Endodermal cell (in vitro differentiated cells): ENCODE data around the gene ZNF350. TPM values are rescaled to one million over a fixed set of nuclear protein-coding genes. Genes with fewer than 3 reads are reported as not detected.

Experiments
- DNase-seq: peaks from one replicate; pipeline ENCODE4 v3.0.0-alpha.2; 2017
- H3K27ac ChIP-seq: 2 replicates; pipeline ENCODE4 v1.5.1; 2013; ENCODE audit warnings: mild to moderate bottlenecking, low read depth, low read length, moderate library complexity
- H3K27me3 ChIP-seq: 2 replicates; pipeline ENCODE4 v1.6.1; 2013; ENCODE audit warnings: mild to moderate bottlenecking, low read length, moderate library complexity; ENCODE audit not compliant: insufficient read depth, control insufficient read depth, poor library complexity, severe bottlenecking
- H3K36me3 ChIP-seq: 2 replicates; pipeline ENCODE4 v1.7.0; 2013; ENCODE audit warnings: mild to moderate bottlenecking, low read length, moderate library complexity; ENCODE audit not compliant: control insufficient read depth, insufficient read depth
- H3K4me1 ChIP-seq: one replicate; pipeline ENCODE4 v1.7.0; 2013; ENCODE audit warnings: low read length; ENCODE audit not compliant: control insufficient read depth, insufficient read depth
- H3K4me3 ChIP-seq: 2 replicates; pipeline ENCODE4 v1.5.1; 2013; ENCODE audit warnings: mild to moderate bottlenecking, low read length, moderate library complexity
- H3K9ac ChIP-seq: 2 replicates; pipeline ENCODE4 v1.6.1; 2013; ENCODE audit warnings: mild to moderate bottlenecking, low read length, moderate library complexity; ENCODE audit not compliant: poor library complexity, severe bottlenecking; ENCODE audit errors: extremely low read depth
- H3K9me3 ChIP-seq: 2 replicates; pipeline ENCODE4 v1.6.1; 2013; ENCODE audit warnings: mild to moderate bottlenecking, low read length, moderate library complexity; ENCODE audit not compliant: control insufficient read depth
- H3K27ac Mint-ChIP-seq: 2 replicates; pipeline ENCODE4 v1.8.0; 2020; ENCODE audit warnings: mixed read lengths
- H3K27me3 Mint-ChIP-seq: 2 replicates; pipeline ENCODE4 v1.8.0; 2021; ENCODE audit warnings: mild to moderate bottlenecking, mixed read lengths; ENCODE audit not compliant: insufficient read depth
- H3K36me3 Mint-ChIP-seq: 2 replicates; pipeline ENCODE4 v1.8.0; 2020; ENCODE audit warnings: low read depth, mixed read lengths
- H3K4me1 Mint-ChIP-seq: 2 replicates; pipeline ENCODE4 v1.8.0; 2020; ENCODE audit warnings: mixed read lengths
- H3K4me3 Mint-ChIP-seq: 2 replicates; pipeline ENCODE4 v1.8.0; 2020; ENCODE audit warnings: mild to moderate bottlenecking, moderate library complexity, mixed read lengths
- H3K9me3 Mint-ChIP-seq: 2 replicates; pipeline ENCODE4 v1.8.0; 2020; ENCODE audit warnings: mild to moderate bottlenecking, mixed read lengths
- CTCF ChIP-seq: fragments of 200-600 bp; sonication (generic); conservative IDR thresholded peaks from 2 replicates; pipeline ENCODE4 v1.5.0; 2021; ENCODE audit warnings: antibody characterized with exemption, mild to moderate bottlenecking
- WGBS, 2 experiments: methylation state at CpG; one replicate each; pipeline versions ENCODE4 v1.1.5 to v1.1.7; 2013; ENCODE audit warnings: missing lambda C conversion rate in 2 of 2, mixed read lengths in 1 of 2; ENCODE audit not compliant: insufficient coverage in 1 of 2, insufficient read length in 1 of 2; 5-methylcytosine and 5-hydroxymethylcytosine counted together
- long read RNA-seq, 4 experiments: library from polyadenylated mRNA in 2 of 4; library from RNA in 1 of 4; library from capped mRNA in 1 of 4; stranded (forward) in 3 of 4; unstranded in 1 of 4; transcript quantifications; one replicate each; pipeline ENCODE4 v2.0.0, GENCODE V29; 2020 to 2021; ENCODE audit warnings: inconsistent platforms in 1 of 4
- polyA plus RNA-seq, 2 experiments: library from polyadenylated mRNA; stranded (reverse); fragments of 50-300 nt; gene quantifications; one replicate each; pipeline ENCODE4 v1.2.3, GENCODE V29; 2013
- total RNA-seq, 2 donors: library from RNA; stranded (reverse); fragmentation: NEBNext Ultra II Directional in 1 of 2; extraction: Animal tissue kit (Norgen Biotek cat#: 25700) in 1 of 2; gene quantifications; 2 replicates in 1 of 2; 3 replicates in 1 of 2; pipeline ENCODE4 v1.2.1, GENCODE V29; 2021

ZNF350 gene
- 10 to 100 TPM in 1 of 2 donors, 1 to 10 TPM in 1; 8.3 to 11.2 TPM for total RNA-seq
- polyA plus RNA-seq (2013, experiment 1 of 2), result 6.5 TPM
- polyA plus RNA-seq (2013, experiment 2 of 2), result 6.4 TPM
- long read RNA-seq, experiment 1, partial matches to known transcripts, result 0 of 2 reads
- long read RNA-seq, experiment 1, other reads (novel, unspliced or antisense), result 2 of 2 reads
- long read RNA-seq, experiment 2, transcript ZNF350-201 (5 exons, 2,338 nt), result major isoform, 9 of 15 reads
- long read RNA-seq, experiment 2, partial matches to known transcripts, result 1 of 15 reads
- long read RNA-seq, experiment 2, other reads (novel, unspliced or antisense), result 5 of 15 reads
- long read RNA-seq, experiment 3, transcript ZNF350-201 (5 exons, 2,338 nt), result major isoform, 55 of 73 reads
- long read RNA-seq, experiment 3, partial matches to known transcripts, result 1 of 73 reads
- long read RNA-seq, experiment 3, other reads (novel, unspliced or antisense), result 16 of 73 reads
- long read RNA-seq, experiment 4, transcript ZNF350-201 (5 exons, 2,338 nt), result major isoform, 11 of 20 reads
- long read RNA-seq, experiment 4, partial matches to known transcripts, result 5 of 20 reads
- long read RNA-seq, experiment 4, other reads (novel, unspliced or antisense), result 2 of 20 reads

- WGBS, 2 experiments, result 13% methylated on average over 15 to 33 of the region's 33 CpGs
- peaks cover 76% of the 10 kb centered on the region for H3K9me3 Mint-ChIP-seq
Observed at GRCh38 chr19:51986309-51987291, at the start of gene ZNF350. Gene ZNF350, minus strand, starts transcription at chr19:51986840. Its CDS starts 12,480 bp downstream, at chr19:51974360.

GRCh38 chr19:52034051-52034728 is 47.5 kb upstream of the ZNF350 start:
- DNase-seq, result no peak
- Histone ChIP-seq H3K4me1 (no peaks in the 10 kb centered on the region), H3K36me3 (peaks cover 89% of the 10 kb centered on the region), H3K27ac (no peak overlapping the region), H3K9me3 (peaks cover 100% of the 10 kb centered on the region), H3K27me3 (no peaks in the 10 kb centered on the region), H3K4me3 (peak overlapping the region; percentile 75), H3K9ac (no peak overlapping the region)
- 95 to 97% methylated on average over 7 to 11 of the region's 12 CpGs for WGBS, 2 experiments
- H3K4me3 Mint-ChIP-seq, result no peak overlapping the region
- H3K9me3 Mint-ChIP-seq, result peaks cover 96% of the 10 kb centered on the region
- H3K4me1 Mint-ChIP-seq, result no peaks in the 10 kb centered on the region
- H3K36me3 Mint-ChIP-seq, result peaks cover 88% of the 10 kb centered on the region
- peaks cover 2% of the 10 kb centered on the region for H3K27me3 Mint-ChIP-seq
- no peak for TF ChIP-seq CTCF
- no peak overlapping the region for H3K27ac Mint-ChIP-seq

More at GRCh38 chr19:51986309-51987291, at the start of gene ZNF350:
- no peaks in the 10 kb centered on the region for H3K4me1 ChIP-seq
- Mint-ChIP-seq H3K4me1 (no peaks in the 10 kb centered on the region), H3K4me3 (peak within 1 kb of the TSS; percentile 86), H3K27ac (peak within 1 kb of the TSS; percentile 93), H3K27me3 (no peaks in the 10 kb centered on the region), H3K36me3 (peaks cover 47% of the 10 kb centered on the region)
- no peaks in the 10 kb centered on the region for H3K27me3 ChIP-seq
- H3K4me3 ChIP-seq, result peak within 1 kb of the TSS; percentile 96
- H3K36me3 ChIP-seq, result peaks cover 8% of the 10 kb centered on the region
- H3K9ac ChIP-seq, result peak within 1 kb of the TSS; percentile 72
- DNase-seq, result peak; percentile 90
- no peak for TF ChIP-seq CTCF
- H3K27ac ChIP-seq, result no peak within 1 kb of the TSS
- H3K9me3 ChIP-seq, result peaks cover 82% of the 10 kb centered on the region
